DND-41 (cell line): Measurements from ENCODE around the gene SNX25.
"Not testable (repeated sequence)": the region's sequence is repeated elsewhere in the genome, so short reads cannot be mapped to it uniquely, and the experiment has no call there.

Source experiments
- ATAC-seq: fragments of 200-7000 bp; cut with Tn5 transposase; 3 replicates; pipeline ENCODE4 v1.9.1; 2021; ENCODE audit warnings: low read depth; ENCODE audit not compliant: insufficient read depth
- DNase-seq: peaks from one replicate; pipeline ENCODE4 v3.0.0-alpha.2; 2020
- H2AFZ ChIP-seq: 2 replicates; pipeline ENCODE4 v1.6.0; 2012; ENCODE audit warnings: low read depth, low read length
- H3K27ac ChIP-seq: 2 replicates; pipeline ENCODE4 v1.5.1; 2012; ENCODE audit warnings: low read length, inconsistent platforms
- H3K27me3 ChIP-seq: fragments of 200-600 bp; sonication (generic); 2 replicates; pipeline ENCODE4 v1.6.0; 2012; ENCODE audit warnings: low read length, mild to moderate bottlenecking, inconsistent platforms; ENCODE audit not compliant: insufficient read depth, poor library complexity
- H3K36me3 ChIP-seq: 2 replicates; pipeline ENCODE4 v1.5.1; 2012; ENCODE audit warnings: low read length, inconsistent platforms; ENCODE audit not compliant: insufficient read depth
- H3K4me1 ChIP-seq: 2 replicates; pipeline ENCODE4 v1.5.1; 2012; ENCODE audit warnings: mild to moderate bottlenecking, low read length; ENCODE audit not compliant: insufficient read depth
- H3K4me2 ChIP-seq: 2 replicates; pipeline ENCODE4 v1.6.0; 2012; ENCODE audit warnings: mild to moderate bottlenecking, moderate library complexity, low read length, inconsistent platforms; ENCODE audit not compliant: insufficient read depth
- H3K4me3 ChIP-seq, 2 experiments: fragments of 200-600 bp in 1 of 2; shearing (Covaris generic) in 1 of 2; 2 replicates each; pipeline ENCODE4 v1.5.1; 2012 to 2016; ENCODE audit warnings: inconsistent platforms in 2 of 2, low read length in 2 of 2, mild to moderate bottlenecking in 2 of 2, low read depth in 1 of 2, moderate library complexity in 1 of 2
- H3K79me2 ChIP-seq: 2 replicates; pipeline ENCODE4 v1.6.0; 2012; ENCODE audit warnings: low read length, inconsistent platforms; ENCODE audit not compliant: insufficient read depth
- H3K9ac ChIP-seq: 2 replicates; pipeline ENCODE4 v1.6.0; 2012; ENCODE audit warnings: low read depth, mild to moderate bottlenecking, inconsistent platforms, low read length, moderate library complexity
- H3K9me3 ChIP-seq: 2 replicates; pipeline ENCODE4 v1.5.1; 2012; ENCODE audit warnings: low read length, moderate library complexity, mild to moderate bottlenecking, inconsistent platforms; ENCODE audit not compliant: insufficient read depth, severe bottlenecking
- H4K20me1 ChIP-seq: 2 replicates; pipeline ENCODE4 v1.6.0; 2012; ENCODE audit warnings: low read length; ENCODE audit not compliant: insufficient read depth
- CTCF ChIP-seq: IDR thresholded peaks from 2 replicates; pipeline ENCODE4 v1.5.1; 2012; ENCODE audit warnings: borderline replicate concordance, low read length, moderate library complexity, mild to moderate bottlenecking; ENCODE audit not compliant: poor library complexity, severe bottlenecking; ENCODE audit errors: extremely low read depth
- EZH2 ChIP-seq: IDR thresholded peaks from 3 replicates; pipeline ENCODE4 v1.6.1; 2012; ENCODE audit warnings: borderline replicate concordance, low read depth, mild to moderate bottlenecking, moderate library complexity, low read length, inconsistent platforms; ENCODE audit not compliant: severe bottlenecking

The SNX25 gene

DNA sequence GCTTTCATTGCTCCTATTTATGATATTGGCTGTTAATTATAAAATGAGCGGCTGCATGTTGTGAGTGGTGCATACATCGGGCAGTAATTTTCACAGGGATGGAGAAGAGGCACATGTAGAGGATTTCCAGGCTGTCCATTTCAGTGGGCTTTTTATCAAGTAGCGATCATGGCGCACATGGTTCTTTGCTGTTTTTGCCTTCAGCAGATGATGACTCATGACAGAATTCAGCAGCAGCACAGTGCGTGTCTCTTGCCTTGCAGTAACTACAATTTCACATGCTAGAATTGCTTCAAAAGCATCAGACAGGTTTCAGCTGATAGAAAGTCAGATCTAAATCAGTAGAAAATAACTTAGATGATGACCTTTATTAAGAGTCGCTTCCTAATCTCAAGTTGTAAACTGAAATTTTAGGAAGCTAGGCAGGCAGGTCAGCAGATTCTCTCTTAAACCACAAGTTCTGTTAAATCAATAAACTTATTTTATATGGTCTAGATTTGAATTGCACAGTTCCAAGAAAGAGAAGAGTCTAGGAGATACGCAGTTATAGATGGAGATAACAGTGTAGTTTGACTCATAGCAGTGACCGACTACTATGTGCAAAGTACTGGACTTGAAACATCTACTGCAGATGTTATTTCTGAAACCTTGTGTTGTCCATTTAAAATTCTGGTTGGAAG lies 150.5 kb downstream of the SNX25 start:
- Histone ChIP-seq H3K4me1 (no peaks in the 10 kb centered on the region), H3K36me3 (no peaks in the 10 kb centered on the region), H3K4me2 (no peak overlapping the region), H3K27me3 (no peaks in the 10 kb centered on the region), H3K9ac (no peak overlapping the region), H2AFZ (no peak overlapping the region), H3K79me2 (no peaks in the 10 kb centered on the region), H3K27ac (no peak overlapping the region), H3K9me3 (no peaks in the 10 kb centered on the region), H3K4me3 (no peak overlapping the region), H4K20me1 (no peaks in the 10 kb centered on the region)
- TF ChIP-seq EZH2 (no peak), CTCF (no peak)
- no peak for ATAC-seq
- DNase-seq, result no peak

DNA sequence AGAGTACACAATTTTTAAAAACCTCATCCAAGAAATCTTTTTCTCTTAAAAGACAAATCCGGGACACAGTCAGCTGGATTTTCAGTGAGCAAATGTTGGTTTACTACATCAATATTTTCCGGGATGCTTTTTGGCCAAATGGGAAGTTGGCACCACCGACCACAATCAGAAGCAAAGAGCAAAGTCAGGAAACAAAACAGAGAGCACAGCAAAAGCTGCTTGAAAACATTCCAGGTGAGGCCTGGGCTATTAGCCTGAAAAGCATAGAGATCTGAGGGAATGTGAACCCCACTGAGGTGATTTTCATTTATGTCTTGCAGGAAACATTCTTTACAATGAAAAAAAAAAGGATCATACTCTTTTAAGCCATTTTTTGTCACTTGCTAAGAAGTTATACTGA lies 152.5 kb downstream of the SNX25 start:
- no peak overlapping the region for H3K4me3 ChIP-seq
- no peaks in the 10 kb centered on the region for H3K4me1 ChIP-seq
- no peaks in the 10 kb centered on the region for H3K79me2 ChIP-seq
- no peak for TF ChIP-seq EZH2
- TF ChIP-seq CTCF, result no peak
- H3K36me3 ChIP-seq, result no peaks in the 10 kb centered on the region
- H3K27ac ChIP-seq, result no peak overlapping the region
- no peak overlapping the region for H2AFZ ChIP-seq
- ATAC-seq (no peak), DNase-seq (no peak)
- H4K20me1 ChIP-seq, result no peaks in the 10 kb centered on the region
- H3K27me3 ChIP-seq, result no peaks in the 10 kb centered on the region
- H3K4me2 ChIP-seq, result no peak overlapping the region
- H3K9ac ChIP-seq, result no peak overlapping the region
- no peaks in the 10 kb centered on the region for H3K9me3 ChIP-seq

- not testable (repeated sequence) for H3K9ac ChIP-seq, H2AFZ ChIP-seq, ATAC-seq
Measured at GRCh38 chr4:185362570-185362969, 153.2 kb downstream of the SNX25 start.

DNA sequence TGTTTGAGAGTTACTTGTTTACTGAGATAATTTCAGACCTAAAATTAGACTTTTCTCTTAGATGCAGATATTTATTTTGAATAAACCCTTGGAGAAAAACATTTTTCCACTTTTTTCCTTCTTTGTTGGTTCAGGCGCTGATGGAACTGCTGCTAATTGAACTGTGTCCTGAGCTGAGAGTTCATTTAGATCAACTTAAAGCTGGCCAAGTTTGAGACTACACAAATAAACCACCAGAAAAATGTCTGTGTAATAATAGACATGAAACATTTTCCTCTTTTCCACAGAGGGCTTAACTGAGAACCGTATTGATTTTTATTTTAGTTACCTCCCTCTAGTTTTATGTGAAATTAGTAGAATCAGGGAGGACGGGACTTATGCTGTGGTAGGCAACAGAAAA lies 153.9 kb downstream of the SNX25 start:
- no peak overlapping the region for H3K4me2 ChIP-seq
- DNase-seq (no peak), ATAC-seq (no peak)
- no peaks in the 10 kb centered on the region for H3K9me3 ChIP-seq
- no peaks in the 10 kb centered on the region for H3K79me2 ChIP-seq
- no peaks in the 10 kb centered on the region for H3K4me1 ChIP-seq
- H3K36me3 ChIP-seq, result no peaks in the 10 kb centered on the region
- no peak overlapping the region for H3K27ac ChIP-seq
- H3K4me3 ChIP-seq, result no peak overlapping the region
- TF ChIP-seq EZH2 (no peak), CTCF (no peak)
- H3K27me3 ChIP-seq, result no peaks in the 10 kb centered on the region
- H2AFZ ChIP-seq, result no peak overlapping the region
- no peaks in the 10 kb centered on the region for H4K20me1 ChIP-seq
- H3K9ac ChIP-seq, result no peak overlapping the region

More at GRCh38 chr4:185362570-185362969, 153.2 kb downstream of the SNX25 start:
- H3K27ac ChIP-seq, H3K4me3 ChIP-seq, H3K9me3 ChIP-seq, H4K20me1 ChIP-seq, DNase-seq, H3K36me3 ChIP-seq, H3K27me3 ChIP-seq, H3K4me2 ChIP-seq, H3K79me2 ChIP-seq, H3K4me1 ChIP-seq: not testable (repeated sequence)
